Neural progenitor cell (in vitro differentiated cells): ENCODE data around the gene PSMB8.

Experiments used
- EZH2 ChIP-seq: fragments of 200-600 bp; sonication (generic); IDR thresholded peaks from 2 replicates; pipeline ENCODE4 v1.6.1; 2017; ENCODE audit warnings: antibody characterized with exemption, mild to moderate bottlenecking, moderate library complexity
- EZH2phosphoT487 ChIP-seq: fragments of 200-600 bp; sonication (generic); IDR thresholded peaks from 2 replicates; pipeline ENCODE4 v1.6.1; 2017; ENCODE audit warnings: antibody characterized with exemption
- TF ChIP-seq, protein P1 (sequence below): fragments of 200-600 bp; sonication (generic); IDR thresholded peaks from 2 replicates; pipeline ENCODE4 v1.5.1; 2017; ENCODE audit warnings: antibody characterized with exemption, mild to moderate bottlenecking

DNA sequence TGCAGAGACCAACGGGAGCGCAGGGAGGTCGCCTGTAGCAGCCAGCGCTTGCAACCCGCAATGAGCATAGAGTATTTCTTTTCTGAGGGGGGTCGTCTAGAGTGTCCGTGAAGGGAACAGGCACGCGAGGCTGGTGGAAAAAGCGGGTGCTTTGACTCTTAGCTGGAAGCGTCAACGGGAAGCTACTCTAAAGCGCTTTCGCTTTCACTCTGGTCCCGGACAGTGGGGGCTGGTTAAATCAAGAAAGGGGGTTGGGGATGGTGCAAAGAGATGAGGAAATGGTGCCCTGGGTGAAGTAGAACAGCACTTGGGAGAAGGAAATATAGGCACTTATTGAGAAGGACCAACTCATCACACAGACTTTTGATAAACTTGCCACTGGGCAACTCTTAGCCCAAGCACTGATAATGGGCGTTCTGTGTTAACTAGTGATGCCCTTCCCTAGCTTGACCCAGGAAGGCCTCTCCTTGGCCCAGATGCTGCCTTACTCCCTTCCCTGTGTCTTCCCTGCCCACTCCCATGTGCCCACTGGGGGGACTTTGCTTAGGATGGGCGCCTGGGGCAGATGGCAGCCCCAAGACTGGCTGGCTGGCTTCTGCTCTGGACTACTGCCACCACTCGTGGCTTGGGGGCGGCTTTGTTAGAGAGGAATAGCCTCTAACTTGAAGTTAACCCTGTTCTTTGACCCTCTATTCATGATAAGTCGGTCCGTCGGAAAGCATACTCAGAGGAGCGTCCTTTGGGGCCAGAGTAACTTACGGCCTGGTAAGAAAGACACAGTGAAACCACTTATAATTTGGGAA, 10.7 kb upstream of the PSMB8 start:
- TF ChIP-seq, protein P1, sequence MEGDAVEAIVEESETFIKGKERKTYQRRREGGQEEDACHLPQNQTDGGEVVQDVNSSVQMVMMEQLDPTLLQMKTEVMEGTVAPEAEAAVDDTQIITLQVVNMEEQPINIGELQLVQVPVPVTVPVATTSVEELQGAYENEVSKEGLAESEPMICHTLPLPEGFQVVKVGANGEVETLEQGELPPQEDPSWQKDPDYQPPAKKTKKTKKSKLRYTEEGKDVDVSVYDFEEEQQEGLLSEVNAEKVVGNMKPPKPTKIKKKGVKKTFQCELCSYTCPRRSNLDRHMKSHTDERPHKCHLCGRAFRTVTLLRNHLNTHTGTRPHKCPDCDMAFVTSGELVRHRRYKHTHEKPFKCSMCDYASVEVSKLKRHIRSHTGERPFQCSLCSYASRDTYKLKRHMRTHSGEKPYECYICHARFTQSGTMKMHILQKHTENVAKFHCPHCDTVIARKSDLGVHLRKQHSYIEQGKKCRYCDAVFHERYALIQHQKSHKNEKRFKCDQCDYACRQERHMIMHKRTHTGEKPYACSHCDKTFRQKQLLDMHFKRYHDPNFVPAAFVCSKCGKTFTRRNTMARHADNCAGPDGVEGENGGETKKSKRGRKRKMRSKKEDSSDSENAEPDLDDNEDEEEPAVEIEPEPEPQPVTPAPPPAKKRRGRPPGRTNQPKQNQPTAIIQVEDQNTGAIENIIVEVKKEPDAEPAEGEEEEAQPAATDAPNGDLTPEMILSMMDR: no peak
- no peak for TF ChIP-seq EZH2
- TF ChIP-seq EZH2phosphoT487: peak; percentile 14
